ENCODE measurements around the gene MTTP. TPM values are rescaled to one million over a fixed set of nuclear protein-coding genes. Genes with fewer than 3 reads are reported as not detected.

Gene MTTP
- total RNA-seq, 2 donors from 2014 or later: 0.51 to 1.1 TPM

GRCh38 chr4:99652596-99653436, 78.2 kb downstream of the MTTP start:
- H3K9me3 ChIP-seq: no peaks in the 10 kb centered on the region
- no peak for DNase-seq (ENCODE audit: low spot score)
- H3K36me3 ChIP-seq: peaks cover 5% of the 10 kb centered on the region
- H3K4me3 ChIP-seq: no peak overlapping the region
- TF ChIP-seq, protein P1, sequence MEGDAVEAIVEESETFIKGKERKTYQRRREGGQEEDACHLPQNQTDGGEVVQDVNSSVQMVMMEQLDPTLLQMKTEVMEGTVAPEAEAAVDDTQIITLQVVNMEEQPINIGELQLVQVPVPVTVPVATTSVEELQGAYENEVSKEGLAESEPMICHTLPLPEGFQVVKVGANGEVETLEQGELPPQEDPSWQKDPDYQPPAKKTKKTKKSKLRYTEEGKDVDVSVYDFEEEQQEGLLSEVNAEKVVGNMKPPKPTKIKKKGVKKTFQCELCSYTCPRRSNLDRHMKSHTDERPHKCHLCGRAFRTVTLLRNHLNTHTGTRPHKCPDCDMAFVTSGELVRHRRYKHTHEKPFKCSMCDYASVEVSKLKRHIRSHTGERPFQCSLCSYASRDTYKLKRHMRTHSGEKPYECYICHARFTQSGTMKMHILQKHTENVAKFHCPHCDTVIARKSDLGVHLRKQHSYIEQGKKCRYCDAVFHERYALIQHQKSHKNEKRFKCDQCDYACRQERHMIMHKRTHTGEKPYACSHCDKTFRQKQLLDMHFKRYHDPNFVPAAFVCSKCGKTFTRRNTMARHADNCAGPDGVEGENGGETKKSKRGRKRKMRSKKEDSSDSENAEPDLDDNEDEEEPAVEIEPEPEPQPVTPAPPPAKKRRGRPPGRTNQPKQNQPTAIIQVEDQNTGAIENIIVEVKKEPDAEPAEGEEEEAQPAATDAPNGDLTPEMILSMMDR (IDR thresholded peaks at IDR 0.05): no peak
- no peaks in the 10 kb centered on the region for H3K27me3 ChIP-seq
- H3K27ac ChIP-seq: no peak overlapping the region
- H3K4me1 ChIP-seq: peaks cover 0 to 27% of the 10 kb centered on the region in 2 donors

DNA sequence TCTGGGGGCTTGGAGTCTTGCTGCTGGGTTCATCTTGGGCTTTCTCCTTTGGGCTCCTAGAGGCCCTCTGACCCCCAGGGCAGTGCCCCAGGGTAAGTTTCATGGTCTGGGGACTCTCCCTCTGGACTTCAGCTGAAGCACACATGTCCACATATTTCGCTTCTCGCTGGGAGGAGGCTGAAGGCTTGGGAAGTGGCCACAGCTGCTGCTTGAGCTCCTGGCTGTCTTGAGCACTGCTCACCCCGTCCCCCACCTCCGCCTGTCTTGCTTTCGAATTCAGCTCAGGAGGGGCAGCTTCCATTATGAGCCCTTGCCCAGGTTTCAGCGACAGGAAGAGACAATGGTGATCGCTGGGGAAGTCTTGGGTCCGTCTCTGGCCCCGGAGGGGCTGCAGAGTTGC, 79.3 kb downstream of the MTTP start:
- DNase-seq (ENCODE audit: low spot score): no peak
- H3K27me3 ChIP-seq: no peaks in the 10 kb centered on the region
- H3K4me1 ChIP-seq: peaks cover 0 to 28% of the 10 kb centered on the region in 2 donors
- no peaks in the 10 kb centered on the region for H3K9me3 ChIP-seq
- peak overlapping the region in 1 of 2 donors; percentile 17 for H3K27ac ChIP-seq
- H3K36me3 ChIP-seq: peaks cover 5% of the 10 kb centered on the region
- TF ChIP-seq, protein P1 (IDR thresholded peaks at IDR 0.05): no peak
- no peak overlapping the region for H3K4me3 ChIP-seq

- no peak for DNase-seq (ENCODE audit: low spot score)
- TF ChIP-seq, protein P1 (IDR thresholded peaks at IDR 0.05): no peak
- peaks cover 0 to 31% of the 10 kb centered on the region in 2 donors for H3K4me1 ChIP-seq
- peak overlapping the region in 1 of 2 donors; percentile 17 for H3K27ac ChIP-seq
- no peaks in the 10 kb centered on the region for H3K9me3 ChIP-seq
- no peak overlapping the region for H3K4me3 ChIP-seq
- no peaks in the 10 kb centered on the region for H3K27me3 ChIP-seq
- H3K36me3 ChIP-seq: peaks cover 5% of the 10 kb centered on the region
Measured at GRCh38 chr4:99654361-99654761, 79.7 kb downstream of the MTTP start.

GRCh38 chr4:99655308-99656081, 80.9 kb downstream of the MTTP start:
- DNase-seq (ENCODE audit: low spot score): no peak
- H3K27ac ChIP-seq: peak overlapping the region; percentile 54 to 79
- TF ChIP-seq, protein P1 (IDR thresholded peaks at IDR 0.05): no peak

DNA sequence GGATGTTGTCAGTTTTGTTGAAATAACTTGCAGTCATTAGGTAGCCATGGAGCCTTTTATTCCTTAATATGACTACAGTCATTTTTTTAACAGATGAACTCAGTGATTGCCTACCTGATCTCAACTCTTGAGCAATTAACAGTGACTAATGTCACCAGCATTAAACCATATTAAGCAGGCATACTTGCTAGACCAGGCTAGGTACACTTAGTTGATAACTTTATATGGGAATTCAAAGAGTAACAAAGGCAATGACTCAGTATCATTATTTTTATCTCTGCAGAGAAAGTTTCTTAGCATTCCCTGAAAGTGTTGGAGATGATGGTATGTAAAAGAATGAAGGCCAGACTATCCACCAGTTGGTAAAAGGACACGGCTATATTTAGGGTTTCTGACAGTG, 83.2 kb downstream of the MTTP start, which contains the start of gene C4orf54:
Gene C4orf54, minus strand, starts transcription at position 31 of the 400 bp plus-strand sequence. CDS start 3,180 bp downstream, outside the sequence.
- Histone ChIP-seq H3K27me3 (no peaks in the 10 kb centered on the region), H3K4me3 (peak within 1 kb of the TSS in 1 of 2 donors; percentile 23), H3K27ac (peak within 1 kb of the TSS; percentile 31 to 79), H3K4me1 (peaks cover 0 to 31% of the 10 kb centered on the region in 2 donors), H3K9me3 (no peaks in the 10 kb centered on the region), H3K36me3 (no peaks in the 10 kb centered on the region)
- DNase-seq (ENCODE audit: low spot score): no peak
- TF ChIP-seq, protein P1 (IDR thresholded peaks at IDR 0.05): no peak

More at GRCh38 chr4:99655308-99656081, 80.9 kb downstream of the MTTP start:
- Histone ChIP-seq H3K4me1 (peaks cover 0 to 31% of the 10 kb centered on the region in 2 donors), H3K4me3 (peak overlapping the region in 1 of 2 donors; percentile 23), H3K27me3 (no peaks in the 10 kb centered on the region), H3K9me3 (no peaks in the 10 kb centered on the region), H3K36me3 (no peaks in the 10 kb centered on the region)
